NCI-H2107 treated with DMSO at 0.1 percent for 48 hours (cell line): ENCODE measurements around the gene RAB34.

Experiments used
- DNase-seq: peaks from one replicate; lab custom pipeline; 2025; ENCODE audit not compliant: unreplicated experiment; lab: John Stamatoyannopoulos, UW

The RAB34 gene

DNA sequence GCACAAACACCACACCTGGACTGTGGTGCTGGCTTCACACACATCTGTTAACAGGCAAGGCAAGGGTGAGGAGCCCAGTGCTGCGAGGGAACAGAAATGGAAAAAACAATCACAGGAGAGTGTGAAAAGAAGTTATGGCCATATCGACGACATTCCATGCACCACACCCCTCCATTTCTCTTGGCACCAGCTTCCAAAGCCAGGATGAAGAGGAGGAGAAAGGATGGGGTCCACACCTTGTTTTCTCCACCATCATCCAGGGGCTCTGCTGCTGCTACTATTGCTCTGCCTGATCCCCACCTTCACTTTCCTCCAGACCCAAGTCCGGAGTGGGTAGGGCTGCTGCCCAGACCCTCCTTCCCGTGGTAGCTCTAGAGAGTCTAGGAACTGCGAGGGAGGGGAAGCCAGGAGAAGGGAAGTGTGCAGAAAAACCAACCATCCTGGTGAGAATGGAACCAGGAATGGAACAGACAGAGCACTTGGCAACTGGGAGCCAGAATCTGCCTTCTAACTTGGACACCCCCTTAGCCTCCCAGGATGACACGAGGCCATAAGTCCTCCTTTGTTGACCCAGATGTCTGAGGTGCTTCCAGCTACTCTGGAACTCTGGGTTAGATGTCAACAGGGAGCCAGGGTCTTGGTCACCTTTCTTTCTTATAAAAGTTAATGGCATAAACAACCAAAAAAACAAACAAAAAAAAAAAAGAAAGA lies 4.8 kb downstream of the RAB34 start:
- DNase-seq, result no peak

DNA sequence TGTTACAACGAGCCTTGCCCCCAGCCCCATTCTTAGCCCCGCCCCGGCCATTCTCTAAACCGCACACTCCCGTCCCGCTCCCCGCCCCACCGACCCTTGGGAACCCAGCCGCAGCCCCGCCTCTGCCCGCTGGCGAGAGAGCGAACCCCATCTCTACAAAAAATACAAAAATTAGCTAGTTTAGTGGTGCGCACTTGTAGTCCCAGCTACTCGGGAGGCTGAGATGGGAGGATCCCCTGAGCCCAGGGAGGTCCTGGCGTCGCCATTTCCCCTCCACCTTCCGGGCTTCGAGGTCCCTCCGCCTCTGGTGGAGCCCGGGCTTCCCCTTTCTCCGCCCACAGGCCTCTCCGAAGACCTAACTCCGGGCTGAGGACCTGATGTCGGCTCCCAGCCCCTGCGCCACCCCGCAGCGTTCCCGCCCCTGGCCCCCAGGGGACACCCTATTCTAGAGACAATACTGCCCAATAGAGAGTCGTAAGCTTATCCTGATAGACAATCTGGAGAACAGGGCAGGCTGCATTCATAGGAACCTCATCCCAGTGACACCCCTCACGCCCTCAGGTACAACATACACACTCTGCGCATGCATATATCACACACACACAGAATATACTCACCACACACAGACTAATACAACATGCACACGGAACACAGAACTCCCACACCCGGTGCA lies 5.5 kb downstream of the RAB34 start:
- DNase-seq, result no peak

DNA sequence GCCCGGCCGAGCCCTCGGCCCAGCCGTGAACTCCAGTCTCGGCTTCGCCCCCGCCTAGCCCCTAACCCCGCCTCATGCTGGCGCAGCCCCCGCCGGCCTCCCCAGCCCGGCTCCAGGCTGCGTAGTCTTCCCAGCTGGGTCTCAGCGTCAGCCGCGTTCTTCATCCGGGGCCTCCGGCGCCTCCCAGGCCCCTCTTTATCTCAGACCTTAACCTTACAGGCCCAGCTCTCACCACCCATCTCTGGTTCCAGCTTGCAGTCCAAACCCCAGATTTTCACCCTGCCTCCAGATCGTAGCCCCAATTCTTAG lies 6.0 kb downstream of the RAB34 start, which contains the start of gene PROCA1:
TSS of gene PROCA1 (minus strand) at position 166 of the 309 bp plus-strand sequence. CDS start 228 bp downstream, outside the sequence.
- DNase-seq, result no peak

DNA sequence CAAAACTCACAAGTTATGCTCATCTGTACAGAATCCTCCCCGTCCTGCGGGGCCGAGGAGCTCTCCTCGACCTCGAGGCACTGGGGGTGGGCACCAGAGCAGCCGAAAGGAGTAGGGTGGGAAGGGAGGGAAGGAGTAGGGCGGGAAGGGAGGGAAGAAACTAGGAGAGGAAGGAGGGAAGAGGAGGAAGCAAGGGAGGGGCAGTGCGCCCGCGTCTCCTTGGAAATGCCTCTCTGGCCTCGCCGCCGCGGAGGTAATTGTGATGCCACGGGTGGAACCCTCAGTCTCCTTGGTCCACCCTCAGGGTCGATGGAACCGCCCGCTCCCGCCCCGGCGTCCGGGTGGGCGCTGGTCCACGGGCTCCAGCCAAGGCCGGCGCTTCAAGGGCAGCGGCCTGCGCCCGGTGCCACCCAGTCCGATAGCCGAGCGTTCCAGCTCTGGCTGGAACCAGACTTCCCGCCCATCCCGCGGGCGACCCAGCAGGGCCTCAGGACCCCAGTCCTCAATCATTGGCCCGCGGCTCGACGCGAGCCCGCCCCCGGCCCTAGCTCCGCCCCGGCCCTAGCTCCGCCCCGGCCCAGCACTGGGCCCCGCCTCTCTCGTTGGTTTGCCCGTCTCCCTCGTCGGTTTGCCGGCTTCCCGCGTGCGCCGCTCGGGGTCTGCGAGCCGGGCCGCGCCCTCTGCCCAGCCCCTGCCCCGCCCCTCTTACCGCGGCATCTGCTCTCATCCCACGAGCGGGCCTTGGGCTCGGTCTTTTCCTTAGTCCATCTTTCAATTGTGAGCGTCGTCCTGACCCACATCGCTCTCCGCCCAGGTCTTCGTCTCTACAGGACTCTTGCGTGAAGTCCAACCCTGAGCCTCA lies 6.6 kb downstream of the RAB34 start:
- DNase-seq, result peak; percentile 67

DNA sequence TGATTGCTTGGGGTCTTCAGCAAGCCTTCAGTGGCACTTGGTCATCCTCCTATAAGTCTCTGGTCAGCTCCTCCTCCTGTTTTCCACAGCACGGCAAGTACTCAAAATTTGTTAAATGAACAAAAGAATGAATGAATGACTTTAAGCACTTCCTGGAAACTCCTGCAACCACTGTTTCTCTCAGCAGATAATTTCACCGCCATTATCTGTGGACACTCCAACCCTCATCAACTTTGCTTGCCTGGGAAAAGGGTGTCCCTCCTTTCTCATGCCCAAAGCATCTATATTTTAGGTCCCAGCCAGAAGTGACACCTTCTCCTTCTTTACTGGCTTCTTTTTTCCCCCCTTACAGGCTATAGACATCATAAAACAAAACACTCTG lies 10.3 kb downstream of the RAB34 start:
- no peak for DNase-seq

DNA sequence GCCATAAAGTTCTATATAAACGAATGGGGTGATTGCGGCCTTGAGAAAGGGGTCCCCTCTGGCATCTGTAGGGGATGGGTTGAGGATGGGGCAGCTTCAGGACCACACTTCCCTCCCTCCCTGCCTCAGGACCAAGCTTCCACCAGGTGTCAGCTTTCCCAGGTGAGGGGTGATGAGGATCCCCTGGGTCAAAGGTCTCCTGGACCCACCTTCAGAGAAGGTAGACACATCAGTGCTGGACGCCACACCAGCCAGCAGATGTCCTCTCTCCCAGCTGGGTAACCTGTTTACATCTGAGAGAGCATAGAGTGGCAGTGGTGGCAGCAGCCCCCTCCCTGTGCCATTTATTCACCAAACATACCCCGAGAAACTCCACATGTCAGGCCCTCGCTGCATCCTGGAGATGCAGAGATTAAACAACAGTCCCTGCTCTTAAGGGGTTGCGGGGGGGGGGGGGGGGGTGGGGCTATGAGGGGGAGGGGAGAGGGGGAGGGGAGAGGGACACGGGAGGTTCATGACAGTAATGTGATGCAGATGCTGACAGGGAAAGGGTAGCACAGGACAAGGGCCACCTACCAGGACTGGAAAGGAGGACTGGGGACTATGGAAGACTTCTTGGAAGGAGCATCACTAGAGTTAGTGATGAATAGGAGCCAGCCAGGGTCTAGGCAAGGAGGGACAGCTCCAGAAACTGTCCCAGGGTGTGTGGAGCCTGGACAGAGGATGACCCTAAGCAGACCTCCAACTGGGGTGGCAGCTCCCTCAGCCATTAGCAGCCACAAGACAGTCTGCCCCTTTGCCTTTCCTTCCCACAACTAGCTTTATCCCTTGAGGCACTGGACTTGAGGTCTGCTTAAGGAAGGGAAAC lies 11.0 kb downstream of the RAB34 start:
- no peak for DNase-seq

DNA sequence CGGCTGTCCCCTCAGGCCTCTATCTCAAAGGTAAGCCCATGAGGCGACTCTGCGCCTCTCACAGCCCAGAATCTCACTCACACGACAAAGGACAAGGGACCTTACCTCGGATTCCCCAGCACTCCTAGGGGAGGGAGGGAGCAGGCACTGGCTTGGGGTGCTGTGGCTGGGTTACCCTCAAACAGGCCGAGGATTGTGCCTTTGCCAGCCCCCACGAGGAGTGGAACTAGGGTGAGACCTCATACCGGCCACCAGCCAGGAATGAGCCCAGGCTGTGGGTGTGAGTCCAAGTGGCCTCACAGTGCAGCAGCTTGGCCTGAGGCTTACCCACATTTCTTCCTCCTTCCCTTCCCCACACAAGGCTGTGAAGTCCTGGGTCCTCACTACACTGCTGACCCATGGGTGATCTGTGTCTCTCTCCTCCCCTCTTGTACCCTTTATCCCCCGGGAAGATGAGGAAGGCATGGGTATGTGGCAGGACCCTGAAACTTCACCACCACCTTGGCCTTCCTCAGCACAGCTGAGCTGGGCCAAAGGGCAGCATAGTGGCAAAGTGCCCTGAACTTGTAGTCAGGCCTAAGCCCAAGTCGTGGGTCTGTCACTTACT lies 11.8 kb downstream of the RAB34 start:
- no peak for DNase-seq

DNA sequence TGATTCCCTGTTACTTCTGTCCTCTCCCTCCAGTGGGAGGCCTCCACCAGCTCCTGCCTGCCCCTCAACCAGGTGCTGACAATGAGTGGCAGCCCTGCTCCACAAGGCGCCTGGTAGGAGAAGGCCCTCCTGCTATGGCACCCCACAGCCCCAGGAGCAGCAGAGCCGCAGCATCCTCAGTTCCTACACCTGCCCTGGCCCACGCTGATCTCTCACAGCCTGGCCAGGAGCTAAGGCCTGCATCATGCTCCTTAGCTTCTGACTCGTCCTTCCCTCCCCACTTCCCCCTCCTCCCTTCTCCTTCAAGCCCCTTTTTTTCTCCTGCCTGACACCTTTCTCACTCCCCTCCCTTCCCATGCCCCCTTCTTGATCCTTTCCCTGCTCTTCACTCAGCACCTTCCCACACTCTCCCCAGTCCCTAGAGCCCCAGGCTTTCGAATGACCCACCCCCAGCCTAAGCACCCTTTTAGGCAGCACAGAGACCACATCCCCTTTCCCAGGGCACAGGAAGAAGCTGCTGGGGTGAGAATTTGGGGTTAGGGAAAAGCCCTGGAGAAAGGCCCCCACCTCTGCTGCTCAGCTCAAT lies 12.5 kb downstream of the RAB34 start:
- no peak for DNase-seq

DNA sequence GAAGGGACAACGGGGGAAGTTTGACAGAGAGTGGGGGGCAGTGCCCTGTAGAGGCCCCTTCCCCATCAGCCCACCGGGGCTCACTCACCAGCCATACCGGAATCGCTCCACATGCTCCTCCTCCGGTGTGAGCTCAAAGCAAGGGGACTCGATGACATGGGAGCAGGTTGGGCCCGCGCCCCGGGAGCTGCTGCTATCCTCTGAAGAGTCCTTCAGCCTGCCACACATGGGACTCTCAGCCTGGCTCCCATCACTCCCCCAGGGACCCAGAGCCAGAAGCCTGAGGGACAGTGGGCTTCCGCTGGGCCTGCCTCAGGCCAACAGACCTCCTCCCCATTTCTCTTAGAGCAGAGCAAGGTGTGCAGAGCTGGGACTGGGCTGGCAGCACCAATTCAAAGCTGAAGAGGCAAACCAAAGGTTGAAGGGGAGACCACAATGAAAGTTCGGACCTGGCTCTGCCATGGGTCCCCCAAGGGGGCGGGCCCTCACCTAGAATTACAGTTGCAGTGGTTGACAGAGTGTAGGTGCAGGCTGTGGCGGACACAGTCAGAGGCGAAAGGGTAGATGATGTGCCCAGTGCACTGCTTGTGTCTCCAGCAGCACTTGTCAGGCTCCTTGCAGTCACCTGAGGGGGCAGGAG lies 13.3 kb downstream of the RAB34 start:
- DNase-seq, result no peak

DNA sequence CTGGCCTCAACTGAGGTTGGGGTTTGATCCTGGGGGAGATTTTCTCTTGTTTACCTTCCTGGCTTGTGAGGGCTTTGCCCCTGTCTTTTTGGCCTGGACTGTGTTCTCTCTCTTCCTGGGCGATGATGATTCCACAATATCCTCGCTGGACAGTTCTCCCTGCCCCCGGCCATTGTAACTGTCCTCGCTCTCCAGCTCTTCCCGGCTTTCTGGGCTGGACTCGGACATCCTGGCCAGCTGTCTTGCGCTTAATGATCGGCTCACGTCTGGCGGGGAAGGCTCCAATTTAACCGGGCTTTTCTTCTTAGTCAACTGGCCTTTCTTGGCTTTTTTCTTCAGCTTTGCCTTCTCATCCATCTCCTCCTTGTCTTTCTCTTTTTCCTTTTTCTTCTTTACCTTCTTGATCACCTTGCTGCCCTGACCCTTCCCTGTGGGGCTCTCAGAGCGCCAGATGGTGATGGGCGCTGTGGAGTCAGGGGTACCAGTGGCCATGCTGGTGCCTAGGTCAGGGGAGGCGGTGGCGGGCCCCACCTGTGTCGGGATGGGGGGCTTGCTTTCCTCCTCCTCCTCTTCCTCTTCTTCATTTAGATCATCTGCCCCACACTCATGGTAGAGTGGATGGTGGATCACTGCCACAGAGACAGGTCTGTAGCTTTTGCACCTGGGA lies 14.0 kb downstream of the RAB34 start:
- no peak for DNase-seq

DNA sequence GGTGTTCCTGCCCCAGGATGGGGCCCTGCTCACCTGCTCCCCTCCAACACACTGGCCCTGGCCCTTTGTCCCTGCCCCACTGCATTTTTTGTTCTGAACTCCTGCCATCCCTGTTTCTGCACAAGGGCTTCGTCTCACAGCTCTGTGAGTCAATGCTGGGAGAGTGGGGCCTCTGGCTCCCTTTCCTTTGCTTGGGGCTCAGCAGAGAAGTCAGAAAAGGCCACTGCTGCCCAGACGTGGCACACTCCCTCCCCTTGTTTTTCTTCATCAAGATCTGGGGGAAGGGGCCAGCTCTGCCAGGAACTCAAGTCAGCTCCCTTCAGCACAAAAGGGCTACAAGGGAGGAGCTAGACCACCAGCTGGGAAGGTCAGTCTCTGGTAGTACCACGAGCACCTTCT lies 14.9 kb downstream of the RAB34 start:
- no peak for DNase-seq

DNA sequence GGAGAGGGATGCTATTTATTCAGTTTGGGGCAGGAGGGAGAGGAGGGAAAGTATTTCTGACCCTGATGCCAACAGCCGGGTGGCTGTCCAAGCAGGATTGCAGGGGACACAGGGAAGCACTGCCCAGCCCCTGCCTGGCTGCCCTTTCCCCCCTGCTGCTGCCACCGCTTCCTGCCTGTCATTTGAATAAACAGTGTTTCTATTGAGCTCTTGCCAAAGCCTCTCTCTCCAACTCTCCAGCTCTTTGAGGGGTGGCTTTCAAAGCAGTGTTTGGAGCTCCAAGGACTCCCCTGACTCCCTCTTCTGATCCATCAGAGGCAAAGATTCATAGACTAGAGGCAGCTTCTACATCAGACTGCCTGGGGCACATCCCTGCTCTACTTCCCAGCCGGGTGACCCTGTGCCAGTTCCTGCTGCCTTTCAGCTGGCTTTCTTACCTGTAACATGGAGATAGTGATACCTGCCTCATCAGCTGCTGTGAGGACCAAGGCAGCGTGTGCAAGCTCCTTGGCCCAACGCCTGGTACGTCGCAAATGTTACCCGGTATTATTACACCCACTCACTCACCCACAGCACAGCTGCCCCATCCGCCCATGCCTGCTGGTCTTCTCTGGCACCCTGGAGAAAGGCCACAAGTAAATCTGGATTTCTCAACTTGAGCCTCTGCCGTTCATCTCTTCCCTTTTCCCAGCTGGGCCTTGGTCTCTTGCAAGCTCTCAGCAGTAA lies 15.5 kb downstream of the RAB34 start:
- no peak for DNase-seq

DNA sequence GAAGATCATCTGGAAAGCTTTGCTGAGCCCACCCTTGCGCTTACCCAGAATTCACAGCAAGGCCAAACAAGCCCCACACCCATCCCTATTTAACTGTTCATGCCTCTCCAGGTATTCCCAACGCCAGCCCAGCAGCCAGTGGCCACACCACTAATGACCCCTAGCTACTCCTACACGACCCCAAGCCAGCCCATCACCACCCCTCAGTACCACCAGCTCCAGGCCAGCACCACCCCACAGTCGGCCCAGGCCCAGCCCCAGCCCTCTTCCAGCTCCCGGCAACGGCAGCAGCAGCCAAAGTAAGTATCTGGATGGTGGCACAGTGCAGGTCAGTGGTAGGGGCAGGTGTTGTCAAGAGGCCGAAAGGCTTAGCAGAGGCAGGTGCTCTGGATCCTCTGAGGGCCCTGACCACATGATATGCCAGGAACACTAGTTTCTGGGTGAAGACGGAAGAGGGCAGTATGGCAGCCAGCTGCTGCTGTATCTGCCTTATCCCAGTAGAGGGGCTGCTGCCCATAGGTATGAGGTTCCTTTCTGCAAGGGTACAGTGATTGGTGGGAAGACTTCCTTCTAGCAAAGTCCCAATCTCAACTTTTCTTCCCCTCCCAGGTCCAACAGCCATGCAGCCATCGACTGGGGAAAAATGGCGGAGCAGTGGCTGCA lies 16.7 kb downstream of the RAB34 start:
- no peak for DNase-seq

DNA sequence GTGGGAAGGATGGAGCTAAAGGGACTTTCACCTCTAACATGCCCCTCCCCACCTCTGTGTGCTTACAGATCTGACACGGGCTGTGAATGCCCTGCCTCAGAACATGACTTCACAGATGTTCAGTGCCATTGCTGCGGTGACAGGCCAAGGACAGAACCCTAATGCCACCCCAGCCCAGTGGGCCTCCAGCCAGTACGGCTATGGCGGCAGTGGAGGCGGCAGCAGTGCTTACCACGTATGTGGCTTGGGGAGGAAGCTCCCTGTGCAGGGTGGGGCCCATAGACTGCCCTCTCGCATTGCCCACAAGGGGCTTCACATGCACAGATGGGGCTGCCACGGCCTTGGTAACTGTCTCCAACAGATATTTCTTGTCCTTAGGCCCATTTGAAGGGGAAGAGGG lies 17.4 kb downstream of the RAB34 start:
- DNase-seq, result no peak

DNA sequence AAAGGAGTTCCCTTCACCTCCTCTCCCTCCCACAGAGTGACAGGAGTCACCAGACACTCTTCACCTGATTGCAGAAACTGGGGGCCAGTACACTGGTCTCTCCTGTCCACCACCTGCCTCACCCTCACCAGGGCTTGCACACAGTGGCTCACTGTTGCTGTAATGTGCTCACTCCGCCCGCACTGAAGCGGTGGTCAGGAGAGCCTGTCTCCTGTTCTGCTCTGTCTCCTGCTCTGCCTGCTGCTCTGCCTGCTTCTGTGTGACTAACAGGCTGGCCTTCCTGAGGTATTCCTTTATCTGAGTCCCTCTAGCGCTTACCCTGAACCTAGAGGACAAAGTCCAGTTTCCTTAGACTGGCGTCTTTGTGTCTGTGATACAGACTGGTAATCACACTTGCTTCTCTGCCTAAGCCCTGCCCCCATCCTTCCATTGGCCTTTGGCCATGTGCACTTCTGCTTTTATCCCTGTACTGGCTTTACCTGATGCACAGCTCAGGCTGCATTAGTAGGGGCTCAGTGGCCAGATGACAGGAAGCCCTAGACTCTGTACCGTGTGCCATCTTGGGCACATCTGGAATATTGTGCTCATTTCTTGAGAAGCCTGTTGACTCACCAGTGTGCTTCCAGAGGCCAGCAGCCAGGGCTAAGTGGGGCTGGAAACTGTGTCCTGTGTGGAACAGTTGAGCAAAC lies 19.3 kb downstream of the RAB34 start:
- DNase-seq, result no peak

DNA sequence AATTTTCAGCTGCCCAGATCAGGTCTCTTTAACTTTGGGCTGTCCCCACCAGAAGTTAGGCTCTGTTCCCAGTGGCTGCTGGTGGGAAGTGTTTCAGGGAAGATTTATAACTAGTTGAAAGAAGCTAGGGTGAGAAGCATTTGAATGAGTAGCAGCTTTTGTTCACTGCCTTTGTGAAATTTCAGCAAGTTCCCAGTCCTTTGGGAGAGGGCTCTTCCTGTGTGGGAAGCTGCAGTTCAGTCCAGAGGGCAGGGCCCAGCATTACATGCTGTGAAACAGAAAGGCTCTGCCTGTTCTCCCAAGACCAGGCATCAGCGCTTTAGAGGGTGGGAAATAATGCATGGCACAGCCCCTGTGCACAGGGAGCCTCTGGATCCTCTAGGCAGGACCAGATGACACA lies 23.8 kb downstream of the RAB34 start:
- DNase-seq, result no peak

DNA sequence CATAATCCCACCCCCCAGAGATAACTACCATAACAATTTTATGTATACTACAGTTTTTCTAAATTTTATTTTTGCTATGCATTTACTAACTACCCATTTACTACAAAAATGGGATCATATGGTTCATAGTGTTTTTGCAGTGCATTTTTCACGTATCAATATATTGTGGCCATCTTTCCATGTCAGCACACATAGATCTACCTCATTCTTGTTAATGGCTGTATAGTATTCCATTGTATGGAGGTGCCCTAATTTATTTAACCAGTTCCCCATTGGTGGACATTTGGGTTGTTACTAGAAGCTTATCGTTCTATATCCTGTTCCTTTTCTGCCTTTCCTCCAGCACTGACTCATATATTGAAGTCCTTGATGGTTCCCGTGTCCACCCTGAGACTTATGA lies 28.7 kb downstream of the RAB34 start:
- DNase-seq, result no peak

DNA sequence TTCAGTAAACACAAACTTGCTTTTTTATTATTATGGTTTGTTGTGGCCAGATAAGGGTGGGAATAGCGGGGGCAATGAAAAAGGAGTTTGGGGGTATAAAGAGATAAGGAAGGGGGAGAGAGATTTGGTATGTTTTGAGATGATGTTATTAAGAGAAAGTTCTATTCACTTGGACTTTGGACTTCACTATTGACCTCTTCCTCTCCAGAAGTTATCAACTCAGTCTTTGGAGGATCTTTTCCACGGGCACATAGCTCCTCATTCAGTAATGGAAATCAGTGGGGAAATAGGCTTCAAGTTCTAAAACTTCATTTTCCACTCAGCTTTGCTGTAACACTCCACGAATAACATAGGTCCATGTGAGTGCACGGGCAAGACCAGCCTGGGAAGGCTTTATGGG lies 29.2 kb downstream of the RAB34 start:
- DNase-seq, result no peak
